ENCODE results near the gene PIEZO2. TPM values are rescaled to one million over a fixed set of nuclear protein-coding genes. Genes with fewer than 3 reads are reported as not detected.

The PIEZO2 gene
- total RNA-seq, 1 donor from 2014 or later = 5.3 TPM

DNA sequence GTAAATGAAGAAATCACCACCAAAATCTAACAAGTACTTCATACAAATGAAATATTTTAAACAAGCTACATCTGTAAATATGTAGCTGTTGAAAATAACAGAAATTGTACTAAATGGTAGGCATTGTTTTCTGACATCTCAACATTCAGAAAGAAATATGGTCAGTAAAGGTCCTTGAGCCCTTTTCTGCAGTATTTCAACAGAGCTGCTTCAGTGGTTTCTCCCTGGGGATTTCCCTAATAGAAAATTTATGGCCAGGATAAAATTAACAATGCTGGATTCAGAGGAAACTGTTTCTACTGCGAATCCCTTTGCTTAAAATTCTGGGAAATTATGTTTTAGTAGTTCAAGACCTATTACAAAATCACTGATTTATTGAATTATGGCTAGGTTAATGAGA lies 256.6 kb downstream of the PIEZO2 start:
- DNase-seq (ENCODE audit: low read depth) (no peak), FAIRE-seq (no peak)
- H2AFZ ChIP-seq (ENCODE audit: low read depth, low read length) = no peak overlapping the region
- no peaks in the 10 kb centered on the region for H3K27me3 ChIP-seq (ENCODE audit: insufficient read depth, low read length)
- H3K9ac ChIP-seq (ENCODE audit: low read length) = no peak overlapping the region
- H3K27ac Mint-ChIP-seq (ENCODE audit: unreplicated experiment) = no peak overlapping the region
- no peaks in the 10 kb centered on the region for H3K9me3 ChIP-seq (ENCODE audit: insufficient read depth, low read depth, low read length)
- H4K20me1 ChIP-seq (ENCODE audit: insufficient read depth, low read length) = no peaks in the 10 kb centered on the region
- H3K36me3 Mint-ChIP-seq (ENCODE audit: low read depth, unreplicated experiment) = no peaks in the 10 kb centered on the region
- no peaks in the 10 kb centered on the region for H3K9me3 Mint-ChIP-seq (ENCODE audit: unreplicated experiment)
- TF ChIP-seq, protein P1, sequence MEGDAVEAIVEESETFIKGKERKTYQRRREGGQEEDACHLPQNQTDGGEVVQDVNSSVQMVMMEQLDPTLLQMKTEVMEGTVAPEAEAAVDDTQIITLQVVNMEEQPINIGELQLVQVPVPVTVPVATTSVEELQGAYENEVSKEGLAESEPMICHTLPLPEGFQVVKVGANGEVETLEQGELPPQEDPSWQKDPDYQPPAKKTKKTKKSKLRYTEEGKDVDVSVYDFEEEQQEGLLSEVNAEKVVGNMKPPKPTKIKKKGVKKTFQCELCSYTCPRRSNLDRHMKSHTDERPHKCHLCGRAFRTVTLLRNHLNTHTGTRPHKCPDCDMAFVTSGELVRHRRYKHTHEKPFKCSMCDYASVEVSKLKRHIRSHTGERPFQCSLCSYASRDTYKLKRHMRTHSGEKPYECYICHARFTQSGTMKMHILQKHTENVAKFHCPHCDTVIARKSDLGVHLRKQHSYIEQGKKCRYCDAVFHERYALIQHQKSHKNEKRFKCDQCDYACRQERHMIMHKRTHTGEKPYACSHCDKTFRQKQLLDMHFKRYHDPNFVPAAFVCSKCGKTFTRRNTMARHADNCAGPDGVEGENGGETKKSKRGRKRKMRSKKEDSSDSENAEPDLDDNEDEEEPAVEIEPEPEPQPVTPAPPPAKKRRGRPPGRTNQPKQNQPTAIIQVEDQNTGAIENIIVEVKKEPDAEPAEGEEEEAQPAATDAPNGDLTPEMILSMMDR (IDR thresholded peaks at IDR 0.05; ENCODE audit: insufficient read depth, low read depth, low read length) = no peak
- TF ChIP-seq EZH2 (IDR thresholded peaks at IDR 0.05; ENCODE audit: insufficient read depth, low read length) = no peak
- H3K4me2 ChIP-seq (ENCODE audit: low read length) = no peak overlapping the region
- no peak overlapping the region for H3K27ac ChIP-seq (ENCODE audit: low read depth, low read length)
- H3K4me1 Mint-ChIP-seq (ENCODE audit: low read depth, unreplicated experiment) = peaks cover 15% of the 10 kb centered on the region
- H3K4me3 ChIP-seq (ENCODE audit: insufficient read depth, low read depth, low read length) = no peak overlapping the region
- no peaks in the 10 kb centered on the region for H3K27me3 Mint-ChIP-seq (ENCODE audit: low read depth, unreplicated experiment)
- no peaks in the 10 kb centered on the region for H3K4me1 ChIP-seq (ENCODE audit: insufficient read depth, low read length)
- no peaks in the 10 kb centered on the region for H3K79me2 ChIP-seq (ENCODE audit: insufficient read depth, low read length)
- H3K36me3 ChIP-seq (ENCODE audit: insufficient read depth, low read length) = no peaks in the 10 kb centered on the region
- no peak overlapping the region for H3K4me3 Mint-ChIP-seq (ENCODE audit: unreplicated experiment)

DNA sequence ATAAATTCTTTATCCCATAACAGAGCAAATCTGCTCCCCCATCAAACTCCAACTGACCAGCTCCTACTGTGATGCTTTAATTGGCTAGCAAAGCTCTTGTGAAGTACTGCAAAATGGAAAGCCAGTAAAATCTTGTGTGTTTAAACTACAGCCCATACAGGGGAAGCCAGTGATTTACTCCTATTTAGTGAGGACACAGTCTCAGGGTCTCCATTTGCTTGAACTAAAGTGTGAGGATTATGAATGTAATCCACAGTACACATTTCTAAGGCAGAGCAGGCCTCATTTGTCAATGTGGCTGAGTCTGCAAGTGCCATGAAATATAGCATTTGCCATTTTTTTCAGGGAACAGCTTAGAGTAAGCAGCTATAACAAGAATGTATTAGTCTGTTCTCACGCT lies 259.3 kb downstream of the PIEZO2 start:
- no peaks in the 10 kb centered on the region for H3K27me3 ChIP-seq (ENCODE audit: insufficient read depth, low read length)
- H3K27ac ChIP-seq (ENCODE audit: low read depth, low read length) = no peak overlapping the region
- H3K9me3 Mint-ChIP-seq (ENCODE audit: unreplicated experiment) = peaks cover 2% of the 10 kb centered on the region
- no peak for TF ChIP-seq EZH2 (IDR thresholded peaks at IDR 0.05; ENCODE audit: insufficient read depth, low read length)
- no peak for FAIRE-seq
- no peaks in the 10 kb centered on the region for H3K27me3 Mint-ChIP-seq (ENCODE audit: low read depth, unreplicated experiment)
- peaks cover 5% of the 10 kb centered on the region for H3K4me1 Mint-ChIP-seq (ENCODE audit: low read depth, unreplicated experiment)
- H2AFZ ChIP-seq (ENCODE audit: low read depth, low read length) = no peak overlapping the region
- H3K36me3 Mint-ChIP-seq (ENCODE audit: low read depth, unreplicated experiment) = no peaks in the 10 kb centered on the region
- H3K4me3 Mint-ChIP-seq (ENCODE audit: unreplicated experiment) = no peak overlapping the region
- no peak overlapping the region for H3K4me3 ChIP-seq (ENCODE audit: insufficient read depth, low read depth, low read length)
- no peaks in the 10 kb centered on the region for H4K20me1 ChIP-seq (ENCODE audit: insufficient read depth, low read length)
- H3K9ac ChIP-seq (ENCODE audit: low read length) = no peak overlapping the region
- no peaks in the 10 kb centered on the region for H3K9me3 ChIP-seq (ENCODE audit: insufficient read depth, low read depth, low read length)
- H3K79me2 ChIP-seq (ENCODE audit: insufficient read depth, low read length) = no peaks in the 10 kb centered on the region
- no peak overlapping the region for H3K27ac Mint-ChIP-seq (ENCODE audit: unreplicated experiment)
- no peaks in the 10 kb centered on the region for H3K4me1 ChIP-seq (ENCODE audit: insufficient read depth, low read length)
- no peak overlapping the region for H3K4me2 ChIP-seq (ENCODE audit: low read length)
- DNase-seq (ENCODE audit: low read depth) = no peak
- H3K36me3 ChIP-seq (ENCODE audit: insufficient read depth, low read length) = no peaks in the 10 kb centered on the region

- Histone ChIP-seq H3K36me3 (ENCODE audit: insufficient read depth, low read length) (no peaks in the 10 kb centered on the region), H3K4me1 (ENCODE audit: insufficient read depth, low read length) (no peaks in the 10 kb centered on the region), H3K9ac (ENCODE audit: low read length) (no peak overlapping the region), H3K79me2 (ENCODE audit: insufficient read depth, low read length) (no peaks in the 10 kb centered on the region), H3K27me3 (ENCODE audit: insufficient read depth, low read length) (no peaks in the 10 kb centered on the region), H4K20me1 (ENCODE audit: insufficient read depth, low read length) (no peaks in the 10 kb centered on the region), H2AFZ (ENCODE audit: low read depth, low read length) (no peak overlapping the region), H3K9me3 (ENCODE audit: insufficient read depth, low read depth, low read length) (no peaks in the 10 kb centered on the region), H3K4me3 (ENCODE audit: insufficient read depth, low read depth, low read length) (no peak overlapping the region), H3K4me2 (ENCODE audit: low read length) (no peak overlapping the region), H3K27ac (ENCODE audit: low read depth, low read length) (no peak overlapping the region)
- no peaks in the 10 kb centered on the region for H3K27me3 Mint-ChIP-seq (ENCODE audit: low read depth, unreplicated experiment)
- FAIRE-seq (no peak), DNase-seq (ENCODE audit: low read depth) (no peak)
- TF ChIP-seq EZH2 (IDR thresholded peaks at IDR 0.05; ENCODE audit: insufficient read depth, low read length) = no peak
- TF ChIP-seq, protein P1 (IDR thresholded peaks at IDR 0.05; ENCODE audit: insufficient read depth, low read depth, low read length) = no peak
- no peaks in the 10 kb centered on the region for H3K9me3 Mint-ChIP-seq (ENCODE audit: unreplicated experiment)
- no peak overlapping the region for H3K4me3 Mint-ChIP-seq (ENCODE audit: unreplicated experiment)
- H3K4me1 Mint-ChIP-seq (ENCODE audit: low read depth, unreplicated experiment) = no peaks in the 10 kb centered on the region
- no peaks in the 10 kb centered on the region for H3K36me3 Mint-ChIP-seq (ENCODE audit: low read depth, unreplicated experiment)
- H3K27ac Mint-ChIP-seq (ENCODE audit: unreplicated experiment) = no peak overlapping the region
These were observed 270.7 kb downstream of the PIEZO2 start for GRCh38 chr18:10878703-10879102.
